Stimulated activated CD4-positive, alpha-beta T cell treated with anti-CD3 and anti-CD28 coated beads, TNF-alpha, amount 100 ng/mL, for 48 hours (primary cell): ENCODE results near the gene FGFR2.

Source experiments
- DNase-seq, 3 donors: peaks; one replicate each; pipeline ENCODE4 v3.0.0-alpha.2; 2020; ENCODE audit warnings: low read depth in 3 of 3

The FGFR2 gene

DNA sequence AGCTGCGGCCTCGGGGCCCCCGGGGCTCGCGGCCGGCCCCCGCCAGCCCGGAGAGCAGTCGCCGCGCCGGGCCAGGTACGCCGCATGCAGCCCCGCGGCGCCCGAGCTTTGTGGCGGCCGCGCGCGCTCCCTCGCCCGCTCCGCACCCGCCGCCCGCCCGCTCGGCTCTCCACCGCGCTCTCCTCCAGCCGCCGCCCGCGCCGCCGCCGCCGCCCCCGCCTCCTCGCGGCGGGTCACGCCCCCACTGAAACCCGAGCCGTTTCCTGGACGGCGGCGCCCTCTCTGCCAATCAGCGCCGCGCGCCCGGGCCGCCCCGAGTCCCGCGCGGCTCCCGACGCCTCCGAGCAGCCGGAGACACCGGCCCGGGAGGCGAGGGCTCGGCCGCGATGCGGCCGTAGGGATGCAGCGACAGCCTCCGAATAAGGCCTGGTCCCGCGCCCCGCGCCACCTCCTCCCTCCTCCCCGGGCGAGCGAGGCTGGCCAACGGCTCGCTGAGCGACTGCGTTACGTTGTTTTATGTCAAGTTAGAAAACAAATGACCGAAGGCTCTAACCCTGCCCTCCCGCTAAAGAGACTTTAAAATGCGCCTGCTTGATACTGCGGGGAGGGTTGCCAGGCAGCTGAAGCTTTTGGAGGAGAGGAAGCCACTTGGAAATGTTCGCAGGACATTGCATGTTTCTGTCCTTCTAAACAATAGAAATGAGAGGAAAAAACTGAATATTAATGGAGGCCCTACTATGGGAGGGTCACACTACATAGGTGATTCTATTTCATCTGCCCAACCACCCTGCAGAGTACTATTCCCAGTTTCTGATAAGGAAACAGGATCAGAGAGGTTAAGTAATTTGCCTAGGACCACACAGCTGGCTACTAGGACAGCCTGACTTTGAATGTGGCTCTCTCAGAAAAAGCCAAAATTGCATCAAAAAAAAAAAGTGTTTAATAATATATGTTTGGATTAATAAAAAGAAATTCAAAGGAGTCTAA is at the start of gene FGFR2:
Gene FGFR2, minus strand, starts transcription at position 182 of the 987 bp plus-strand sequence. CDS start 4,627 bp downstream, outside the sequence.
- DNase-seq, result no peak

GRCh38 chr10:121647401-121647800 is 49.2 kb upstream of the FGFR2 start:
- DNase-seq, result no peak

GRCh38 chr10:121645696-121646095 is 47.5 kb upstream of the FGFR2 start:
- DNase-seq, result no peak

DNA sequence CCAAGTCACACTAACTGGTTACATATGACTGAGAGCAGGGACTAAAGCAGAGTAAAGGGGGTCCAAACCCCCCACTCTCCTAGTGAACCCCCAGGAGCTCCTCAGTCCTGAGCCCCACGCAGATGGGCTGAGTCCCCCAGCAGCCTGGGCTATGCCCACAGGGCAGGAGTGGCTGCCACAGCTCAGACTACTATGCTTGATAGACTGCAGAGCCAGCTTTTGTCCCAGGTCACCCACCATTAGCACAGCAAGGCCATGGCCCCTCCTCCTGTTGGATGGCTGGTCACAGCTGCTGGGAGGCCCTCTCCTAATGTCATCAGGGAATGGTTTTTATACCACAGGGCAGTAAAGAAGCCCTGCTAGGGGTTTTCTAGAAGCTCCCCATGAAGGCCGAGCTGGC is 46.3 kb upstream of the FGFR2 start:
- no peak for DNase-seq

DNA sequence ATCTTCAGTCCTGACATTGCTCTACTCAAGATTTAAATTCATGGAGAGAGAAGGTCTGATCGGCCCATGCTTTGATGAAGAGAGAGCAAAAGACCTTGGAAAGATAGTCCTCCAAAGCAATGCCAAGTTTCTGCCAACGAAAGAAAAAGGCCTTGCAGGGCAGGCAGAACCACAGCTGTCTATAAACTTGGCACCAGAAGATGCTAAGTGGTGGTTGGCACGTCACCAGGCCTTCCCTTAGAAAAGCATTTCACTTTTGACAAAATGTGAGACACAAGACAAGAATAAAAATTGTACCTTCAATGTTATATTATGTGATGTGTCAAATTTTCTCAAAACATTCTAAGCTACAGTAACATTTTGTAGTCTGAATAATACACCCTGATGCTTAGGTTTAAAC is 42.0 kb upstream of the FGFR2 start:
- no peak for DNase-seq

GRCh38 chr10:121639416-121639815 is 41.2 kb upstream of the FGFR2 start:
- no peak for DNase-seq

DNA sequence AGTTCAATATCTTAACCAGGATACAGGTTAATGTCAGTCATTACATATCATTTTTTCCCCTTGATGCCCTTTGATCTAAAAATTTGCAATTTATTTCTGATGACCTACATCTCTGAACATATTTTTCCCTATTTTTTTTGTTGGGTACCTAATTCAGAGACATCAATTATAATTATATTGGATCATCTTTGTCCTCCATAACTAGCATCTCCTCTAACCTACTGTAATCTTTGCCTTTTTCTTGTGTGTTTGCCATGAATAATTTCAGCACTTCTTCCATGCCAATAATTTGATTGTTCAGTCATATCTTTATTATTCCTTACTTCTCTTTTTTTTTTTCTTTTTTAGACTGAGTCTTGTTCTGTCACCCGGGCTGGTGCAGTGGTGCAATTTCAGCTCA is 39.2 kb upstream of the FGFR2 start:
- no peak for DNase-seq

DNA sequence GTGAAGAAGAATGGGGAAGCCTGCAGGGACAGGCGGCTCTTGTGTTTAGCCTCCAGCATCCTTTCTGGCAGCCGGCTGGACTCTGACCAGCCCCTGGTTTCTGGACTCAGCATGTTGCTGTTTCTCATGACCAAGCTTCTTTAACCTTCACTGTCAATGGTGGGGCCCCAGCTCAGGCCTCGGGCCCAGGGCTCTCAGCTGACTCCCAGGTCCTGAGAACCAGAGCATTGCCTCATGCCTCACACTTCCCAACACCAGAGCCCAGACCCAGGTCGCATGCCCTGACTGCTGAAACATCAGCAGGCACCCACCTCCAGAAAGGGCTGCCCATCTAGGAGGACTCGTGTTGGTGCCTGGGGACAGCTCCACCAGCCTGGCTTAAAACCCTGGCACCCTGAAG is 34.8 kb upstream of the FGFR2 start:
- DNase-seq, result no peak

DNA sequence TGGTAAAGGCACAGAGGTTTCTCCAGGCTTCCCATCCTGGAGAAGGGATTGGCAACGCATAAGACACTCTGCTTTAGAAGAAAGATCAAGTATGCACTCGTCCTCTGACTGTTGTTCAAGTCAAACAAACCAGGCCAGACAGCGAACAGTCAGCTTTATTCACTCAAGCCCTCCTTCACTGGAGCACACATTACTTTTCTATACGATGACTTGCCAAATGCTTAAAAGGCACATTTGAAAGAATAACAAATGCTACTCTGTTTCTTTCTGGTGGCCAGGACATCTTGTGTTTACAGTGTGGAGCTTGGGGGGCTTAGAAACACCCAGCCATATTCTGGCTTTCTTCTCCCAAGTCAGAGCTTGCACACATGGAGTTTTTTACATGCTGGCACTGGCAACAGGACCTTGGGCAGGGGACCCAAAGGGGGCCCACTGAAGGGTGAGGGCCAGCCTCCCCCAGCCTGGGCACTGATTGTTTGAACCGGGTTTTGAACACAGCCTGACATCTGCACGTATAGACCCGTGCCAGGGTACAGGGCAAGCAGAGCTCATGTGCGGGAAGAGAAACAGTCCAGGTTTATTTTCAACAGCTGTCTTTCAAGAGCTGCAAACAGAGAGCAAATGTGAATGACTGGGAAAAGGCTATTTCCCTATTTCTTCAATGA is 33.3 kb upstream of the FGFR2 start:
- DNase-seq, result no peak

GRCh38 chr10:121628859-121629258 is 30.6 kb upstream of the FGFR2 start:
- DNase-seq, result no peak

GRCh38 chr10:121627876-121628581 is 29.8 kb upstream of the FGFR2 start:
- no peak for DNase-seq

DNA sequence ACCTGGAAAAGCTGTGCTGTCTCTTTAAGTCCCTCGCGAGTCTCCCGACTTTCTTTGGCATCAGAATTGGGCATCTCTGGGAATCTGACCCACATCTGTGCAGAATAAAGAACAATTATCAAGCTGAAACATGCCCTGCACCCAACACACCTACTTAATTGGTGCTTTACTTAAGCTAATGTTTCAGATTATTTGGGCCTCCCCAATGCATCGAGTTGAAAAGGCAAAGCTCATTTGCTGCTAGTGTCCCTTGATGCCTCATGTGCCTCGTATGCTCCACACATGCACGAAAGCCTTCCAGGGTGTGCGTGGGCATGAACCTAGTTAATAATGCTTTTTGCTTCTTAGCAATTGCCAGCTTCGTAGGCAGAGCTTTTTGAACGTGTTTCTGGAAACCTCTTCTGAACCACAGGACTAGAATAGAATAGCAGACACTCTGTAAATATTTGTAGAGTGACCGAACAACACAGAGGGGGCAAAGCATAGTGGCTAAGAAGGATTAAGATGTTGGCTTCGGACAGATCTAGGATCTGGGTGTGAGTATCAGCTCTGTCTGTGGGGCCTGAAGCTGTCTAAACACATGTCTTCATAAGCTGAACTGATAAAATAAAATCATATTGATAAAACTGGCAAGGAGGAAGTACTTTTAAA is 26.7 kb upstream of the FGFR2 start:
- no peak for DNase-seq

DNA sequence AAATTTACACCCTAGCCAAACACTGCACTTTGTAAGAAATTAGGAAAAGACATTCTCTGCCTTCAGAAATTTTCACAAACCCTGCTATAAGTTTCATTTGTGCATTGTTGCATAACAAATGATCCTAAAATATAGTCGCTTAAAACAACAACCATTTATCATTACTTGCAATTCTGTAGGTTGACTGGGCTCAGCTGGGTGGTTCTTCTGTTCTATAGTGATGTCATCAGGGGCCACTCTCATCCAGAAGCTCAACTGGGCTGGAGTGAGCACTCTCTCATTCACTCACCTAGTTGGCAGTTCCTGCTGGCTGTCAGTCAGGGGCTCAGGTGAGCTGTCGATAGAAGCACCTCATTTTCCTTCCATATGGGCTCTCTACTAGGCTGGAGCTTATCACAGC is 20.7 kb upstream of the FGFR2 start:
- DNase-seq, result no peak

DNA sequence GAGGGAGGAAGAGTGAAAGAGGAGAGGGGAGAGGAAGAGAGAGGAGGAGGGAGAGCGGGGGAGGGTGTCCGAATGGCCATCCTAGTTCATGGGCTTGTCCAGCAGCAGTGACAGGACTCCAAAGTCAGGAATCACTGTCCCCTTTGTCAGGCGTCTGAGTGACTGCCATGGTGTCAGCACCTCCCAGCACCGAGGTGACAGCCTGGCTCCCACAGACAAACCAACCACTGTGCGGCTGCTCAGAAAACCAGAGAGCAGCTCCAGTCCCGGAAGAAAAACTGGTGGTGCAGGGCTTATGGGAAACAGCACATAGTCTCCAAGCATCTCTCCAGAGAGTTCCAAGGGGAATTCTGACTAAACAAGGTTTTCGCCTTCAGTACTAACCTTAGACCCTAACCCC is 18.9 kb upstream of the FGFR2 start:
- no peak for DNase-seq

DNA sequence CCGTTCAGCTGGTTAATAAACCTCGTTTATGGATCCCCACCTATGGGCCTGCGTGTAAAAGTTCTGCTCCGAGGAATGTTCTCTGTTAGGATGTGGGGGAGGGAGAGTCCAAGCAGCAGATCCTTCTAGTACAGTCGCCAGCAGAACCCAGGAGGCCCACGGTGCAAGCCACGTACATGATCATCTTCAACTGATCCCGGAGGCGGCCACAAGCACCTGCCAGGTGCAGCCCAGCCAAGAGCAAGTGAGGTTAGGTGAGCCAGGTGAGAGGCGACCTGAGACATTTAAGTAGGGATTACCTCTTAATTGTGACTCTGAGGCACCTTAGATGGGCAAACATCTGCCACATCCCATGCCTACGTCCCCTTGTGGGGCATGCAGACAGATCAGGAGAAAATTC is 18.0 kb upstream of the FGFR2 start:
- no peak for DNase-seq

- DNase-seq, result no peak
Measured at GRCh38 chr10:121615836-121616235, 17.6 kb upstream of the FGFR2 start.

DNA sequence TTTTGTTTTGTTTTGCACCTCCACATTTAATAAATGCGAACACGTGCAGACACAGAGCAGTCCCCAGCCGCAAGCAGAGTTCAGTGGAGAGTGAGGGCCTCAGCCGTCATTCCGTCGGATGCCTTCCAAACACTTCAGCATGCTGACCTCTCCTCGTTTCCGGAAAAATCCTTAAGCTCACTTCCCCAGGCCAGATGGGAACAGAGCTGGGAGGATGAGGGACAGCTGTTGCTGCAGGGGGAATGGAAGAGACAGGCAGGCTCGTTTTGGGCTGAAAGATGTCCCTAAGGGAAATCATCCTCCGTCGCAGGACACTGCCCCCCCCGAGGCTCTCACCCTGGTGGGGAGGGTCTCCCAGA is 17.2 kb upstream of the FGFR2 start:
- no peak for DNase-seq

- DNase-seq, result no peak
Measured at GRCh38 chr10:121614613-121615434, 16.6 kb upstream of the FGFR2 start.

DNA sequence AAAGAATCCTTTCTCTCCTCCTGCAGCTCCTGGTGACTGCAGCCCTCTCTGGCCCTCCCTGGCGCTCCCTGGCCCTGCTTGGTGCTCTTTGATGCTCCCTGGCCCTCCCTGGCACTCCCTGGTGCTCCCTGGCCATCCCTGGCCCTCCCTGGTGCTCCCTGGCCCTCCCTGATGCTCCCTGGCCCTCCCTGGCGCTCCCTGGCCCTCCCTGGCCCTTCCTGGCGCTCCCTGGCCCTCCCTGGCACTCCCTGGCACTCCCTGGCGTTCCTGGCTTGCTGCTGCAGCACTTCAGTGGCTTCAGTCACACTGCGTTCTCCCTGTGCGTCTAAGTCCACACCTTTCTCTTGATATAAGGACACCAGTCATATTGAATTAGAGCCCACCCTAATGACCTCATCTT is 15.2 kb upstream of the FGFR2 start:
- DNase-seq, result no peak

GRCh38 chr10:121611393-121612159 is 13.3 kb upstream of the FGFR2 start:
- no peak for DNase-seq
